ENCODE results near the gene CA5A. TPM values are rescaled to one million over a fixed set of nuclear protein-coding genes. Genes with fewer than 3 reads are reported as not detected.

Gene CA5A
- total and polyA plus RNA-seq, 9 of the 15 experiments (the other 6 are each of a cell fraction or from before 2014, with no cell fraction given): not detected

DNA sequence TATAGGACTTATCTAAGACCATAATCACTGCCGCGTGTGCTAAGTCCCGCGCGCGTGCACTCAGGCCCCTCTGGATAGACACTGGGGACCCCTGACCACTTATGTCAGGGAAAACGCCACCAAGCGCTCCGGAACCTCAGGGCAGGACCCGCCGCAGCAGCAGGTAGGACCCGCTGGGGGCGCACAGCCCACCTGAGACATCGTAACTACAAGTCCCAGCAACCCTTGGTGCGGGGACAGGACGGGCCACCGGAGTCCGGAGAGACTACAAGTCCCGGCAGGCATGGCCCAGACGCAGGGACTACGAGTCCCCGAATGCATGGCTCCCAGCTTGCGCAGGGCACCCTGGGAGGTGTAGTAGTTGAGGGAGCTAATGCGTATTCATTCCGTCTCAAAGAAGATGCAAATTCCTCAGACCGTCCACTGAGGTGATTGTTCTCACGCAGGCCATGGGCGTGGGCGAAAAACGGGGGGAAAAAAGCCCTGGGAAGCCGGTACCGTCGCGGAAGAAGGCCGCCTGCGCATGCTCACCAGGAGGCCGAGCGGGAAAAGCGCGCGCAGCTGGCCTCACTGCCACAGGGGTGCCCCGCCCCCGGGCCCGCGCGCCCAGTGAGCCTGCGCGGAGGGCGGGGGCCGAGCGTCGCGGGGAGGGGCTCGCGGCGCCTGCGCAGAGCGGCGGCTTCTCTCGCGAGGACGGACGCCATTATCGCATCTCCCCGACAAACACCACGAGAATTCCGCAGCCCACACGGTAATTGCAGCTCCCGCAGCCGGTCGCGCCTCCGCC lies 14.6 kb upstream of the CA5A start, which contains the start of gene BANP (continued):
- TF ChIP-seq, protein P1, sequence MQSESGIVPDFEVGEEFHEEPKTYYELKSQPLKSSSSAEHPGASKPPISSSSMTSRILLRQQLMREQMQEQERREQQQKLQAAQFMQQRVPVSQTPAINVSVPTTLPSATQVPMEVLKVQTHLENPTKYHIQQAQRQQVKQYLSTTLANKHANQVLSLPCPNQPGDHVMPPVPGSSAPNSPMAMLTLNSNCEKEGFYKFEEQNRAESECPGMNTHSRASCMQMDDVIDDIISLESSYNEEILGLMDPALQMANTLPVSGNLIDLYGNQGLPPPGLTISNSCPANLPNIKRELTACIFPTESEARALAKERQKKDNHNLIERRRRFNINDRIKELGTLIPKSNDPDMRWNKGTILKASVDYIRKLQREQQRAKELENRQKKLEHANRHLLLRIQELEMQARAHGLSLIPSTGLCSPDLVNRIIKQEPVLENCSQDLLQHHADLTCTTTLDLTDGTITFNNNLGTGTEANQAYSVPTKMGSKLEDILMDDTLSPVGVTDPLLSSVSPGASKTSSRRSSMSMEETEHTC (IDR thresholded peaks at IDR 0.05): no peak
- TF ChIP-seq E2F6 (IDR thresholded peaks at IDR 0.05; ENCODE audit: borderline replicate concordance in 1 of 2, extremely low read depth in 1 of 2, insufficient read depth in 1 of 2, insufficient read length in 1 of 2, low read depth in 1 of 2, low read length in 1 of 2, poor library complexity in 1 of 2, severe bottlenecking in 1 of 2) (peak; percentile 92 to 96), ZNF445 (CRISPR knock-in tag; IDR thresholded peaks at IDR 0.05; ENCODE audit: low read depth) (0 out of 2 replicates have a peak, but pooled peaks have one; percentile 35), FOXK1 (CRISPR knock-in tag; IDR thresholded peaks at IDR 0.05; ENCODE audit: borderline replicate concordance) (no peak; the same call in 1 of the 2 replicates), RAD51 (IDR thresholded peaks at IDR 0.05; ENCODE audit: borderline replicate concordance, low read depth) (no peak), ZBTB1 (CRISPR knock-in tag; IDR thresholded peaks at IDR 0.05; ENCODE audit: borderline replicate concordance, low read depth) (no peak), TAL1 (IDR thresholded peaks at IDR 0.05) (no peak), FOXJ3 (CRISPR knock-in tag; IDR thresholded peaks at IDR 0.05) (no peak), GATAD2B (IDR thresholded peaks at IDR 0.05; ENCODE audit: borderline replicate concordance) (peak; percentile 79; the same call in 1 of the 2 replicates), TEAD2 (tag; IDR thresholded peaks at IDR 0.05) (no peak), NELFE (IDR thresholded peaks at IDR 0.05; ENCODE audit: insufficient read depth, insufficient read length) (no peak), HNRNPLL (IDR thresholded peaks at IDR 0.05; ENCODE audit: low read depth, low read length, poor library complexity, severe bottlenecking) (peak; percentile 88), RCOR1 (IDR thresholded peaks at IDR 0.05; ENCODE audit: borderline replicate concordance in 1 of 2, low read depth in 2 of 2, low read length in 2 of 2) (peak in 1 of 2 experiments; percentile 63; a peak in 1 of 4 replicates), YY1 (IDR thresholded peaks at IDR 0.05; ENCODE audit: borderline replicate concordance in 1 of 3, control insufficient read depth in 1 of 3, extremely low read depth in 1 of 3, insufficient read depth in 3 of 3, insufficient read length in 1 of 3, insufficient replicate concordance in 2 of 3, low read depth in 1 of 3, low read length in 2 of 3) (peak; percentile 46 to 89 (median 88)), MTA3 (IDR thresholded peaks at IDR 0.05; ENCODE audit: borderline replicate concordance) (peak; percentile 80; the same call in 1 of the 2 replicates), ZBTB17 (CRISPR knock-in tag; IDR thresholded peaks at IDR 0.05) (peak; percentile 82)
- TF ChIP-seq, protein P2, sequence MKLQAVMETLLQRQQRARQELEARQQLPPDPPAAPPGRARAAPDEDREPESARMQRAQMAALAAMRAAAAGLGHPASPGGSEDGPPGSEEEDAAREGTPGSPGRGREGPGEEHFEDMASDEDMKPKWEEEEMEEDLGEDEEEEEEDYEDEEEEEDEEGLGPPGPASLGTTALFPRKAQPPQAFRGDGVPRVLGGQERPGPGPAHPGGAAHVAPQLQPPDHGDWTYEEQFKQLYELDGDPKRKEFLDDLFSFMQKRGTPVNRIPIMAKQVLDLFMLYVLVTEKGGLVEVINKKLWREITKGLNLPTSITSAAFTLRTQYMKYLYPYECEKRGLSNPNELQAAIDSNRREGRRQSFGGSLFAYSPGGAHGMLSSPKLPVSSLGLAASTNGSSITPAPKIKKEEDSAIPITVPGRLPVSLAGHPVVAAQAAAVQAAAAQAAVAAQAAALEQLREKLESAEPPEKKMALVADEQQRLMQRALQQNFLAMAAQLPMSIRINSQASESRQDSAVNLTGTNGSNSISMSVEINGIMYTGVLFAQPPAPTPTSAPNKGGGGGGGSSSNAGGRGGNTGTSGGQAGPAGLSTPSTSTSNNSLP (IDR thresholded peaks at IDR 0.05; ENCODE audit: borderline replicate concordance, low read depth, low read length): no peak
- TF ChIP-seq, protein P3, sequence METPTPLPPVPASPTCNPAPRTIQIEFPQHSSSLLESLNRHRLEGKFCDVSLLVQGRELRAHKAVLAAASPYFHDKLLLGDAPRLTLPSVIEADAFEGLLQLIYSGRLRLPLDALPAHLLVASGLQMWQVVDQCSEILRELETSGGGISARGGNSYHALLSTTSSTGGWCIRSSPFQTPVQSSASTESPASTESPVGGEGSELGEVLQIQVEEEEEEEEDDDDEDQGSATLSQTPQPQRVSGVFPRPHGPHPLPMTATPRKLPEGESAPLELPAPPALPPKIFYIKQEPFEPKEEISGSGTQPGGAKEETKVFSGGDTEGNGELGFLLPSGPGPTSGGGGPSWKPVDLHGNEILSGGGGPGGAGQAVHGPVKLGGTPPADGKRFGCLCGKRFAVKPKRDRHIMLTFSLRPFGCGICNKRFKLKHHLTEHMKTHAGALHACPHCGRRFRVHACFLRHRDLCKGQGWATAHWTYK (CRISPR knock-in tag; IDR thresholded peaks at IDR 0.05): peak; percentile 93

All from K562 (cell line).